Activated CD4-positive, CD25-positive, alpha-beta regulatory T cell (primary cell): ENCODE data around the gene GPR52.

Experiments used
- DNase-seq, 4 experiments: peaks; one replicate each; lab custom pipeline; 2025; lab: John Stamatoyannopoulos, UW

Gene GPR52

DNA sequence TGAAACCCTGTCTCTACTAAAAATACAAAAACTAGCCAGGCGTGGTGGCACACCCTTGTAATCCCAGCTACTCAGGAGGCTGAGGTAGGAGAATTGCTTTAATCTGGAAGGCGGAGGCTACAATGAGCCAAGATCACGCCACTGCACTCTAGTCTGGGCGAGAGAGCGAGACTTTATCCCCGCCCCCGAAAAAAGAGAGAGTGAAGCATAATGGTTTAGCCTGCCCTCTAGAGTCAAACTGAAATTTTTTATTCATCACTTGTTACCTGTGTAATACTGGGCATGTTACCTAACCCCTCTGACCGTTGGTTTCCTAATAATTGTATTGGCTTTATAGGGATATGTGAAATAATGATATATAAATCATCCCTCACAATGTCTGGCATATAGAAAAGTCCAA, 18.8 kb downstream of the GPR52 start:
- DNase-seq = no peak

DNA sequence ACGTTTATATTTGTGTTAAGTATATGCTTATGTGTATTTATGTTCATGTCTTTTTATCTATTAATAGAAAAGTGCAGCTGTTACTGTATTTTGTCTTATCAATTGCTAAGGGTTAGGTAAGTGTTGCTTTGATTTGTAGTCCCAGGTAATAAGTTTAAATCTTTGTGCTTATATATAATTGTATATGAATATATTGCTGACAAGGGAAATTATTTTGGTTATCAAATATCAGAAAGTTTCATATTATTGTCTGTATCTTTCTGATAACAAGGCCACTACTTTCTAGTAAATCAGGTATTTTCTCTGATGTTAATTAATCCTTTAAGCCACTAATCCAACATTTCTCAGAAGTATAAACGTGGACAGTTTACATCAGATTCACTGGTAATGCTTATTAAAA, 21.3 kb downstream of the GPR52 start:
- DNase-seq = no peak

DNA sequence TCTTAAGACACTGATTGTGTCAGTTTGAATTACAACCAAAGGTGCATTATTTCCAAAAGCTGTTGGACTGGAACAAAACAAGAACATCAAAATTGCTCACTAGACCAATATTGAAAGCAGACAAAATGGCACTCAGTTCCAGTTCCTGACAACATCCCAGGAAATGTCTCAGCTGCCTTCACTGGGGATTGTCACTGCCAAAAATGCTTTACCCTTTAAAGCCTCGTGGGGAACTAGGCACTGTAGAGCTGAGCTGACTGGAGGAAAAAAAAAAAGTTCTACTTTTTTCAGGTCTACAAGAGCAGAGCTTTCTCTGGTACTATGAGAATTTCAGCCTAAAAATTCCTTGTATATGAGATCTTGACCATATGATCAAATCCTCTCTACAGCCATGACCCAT, 21.9 kb downstream of the GPR52 start:
- no peak for DNase-seq

DNA sequence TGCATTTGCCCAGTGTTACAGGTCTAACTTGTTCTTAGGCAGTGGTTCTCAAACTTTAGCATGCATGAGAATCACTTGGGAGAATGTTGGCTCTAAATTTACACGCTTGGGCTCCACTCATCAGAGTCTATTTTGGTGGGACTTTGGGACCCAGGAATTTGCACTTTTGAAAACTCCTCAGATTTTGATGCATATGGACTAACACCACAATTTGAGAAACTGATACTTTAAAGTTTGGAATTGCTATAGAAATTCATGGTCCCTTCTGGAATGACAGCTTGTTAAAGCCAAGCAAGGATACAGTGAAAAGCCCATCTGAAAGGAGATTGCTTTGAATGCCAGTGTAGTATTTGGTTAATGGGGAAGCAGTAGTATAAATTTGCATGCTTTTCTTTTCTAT, 31.5 kb downstream of the GPR52 start:
- DNase-seq = no peak

GRCh38 chr1:174480324-174480723, 32.6 kb downstream of the GPR52 start:
- DNase-seq = no peak

GRCh38 chr1:174491606-174492005, 43.8 kb downstream of the GPR52 start:
- no peak for DNase-seq

- no peak for DNase-seq
Observed at GRCh38 chr1:174497478-174497877, 49.7 kb downstream of the GPR52 start.
